Vagina (tissue), 2 donors: Measurements from ENCODE around the gene STK16. TPM values are rescaled to one million over a fixed set of nuclear protein-coding genes. Genes with fewer than 3 reads are reported as not detected.

Experiments
- DNase-seq, 2 donors: peaks; one replicate each; pipeline ENCODE4 v3.0.0-alpha.2; 2017; ENCODE audit errors: extremely low spot score in 2 of 2
- H3K27ac ChIP-seq: fragments of 200-600 bp; sonication (generic); one replicate; pipeline ENCODE4 v1.5.1; 2019
- H3K27me3 ChIP-seq: fragments of 200-600 bp; sonication (generic); one replicate; pipeline ENCODE4 v1.5.1; 2019
- H3K36me3 ChIP-seq, 2 donors: fragments of 200-600 bp; sonication (generic); one replicate each; pipeline ENCODE4 v1.5.1; 2017 to 2019
- H3K4me1 ChIP-seq: fragments of 200-600 bp; sonication (generic); one replicate; pipeline ENCODE4 v1.5.1; 2019
- H3K4me3 ChIP-seq, 2 donors: fragments of 200-600 bp; sonication (generic); 1 replicate in 1 of 2; 2 replicates in 1 of 2; pipeline ENCODE4 v1.5.1; 2016 to 2019
- H3K9me3 ChIP-seq: fragments of 200-600 bp; sonication (generic); one replicate; pipeline ENCODE4 v1.5.1; 2019
- POLR2A ChIP-seq, 2 donors: fragments of 450-650 bp; IDR thresholded peaks; one replicate each; pipeline ENCODE4 v1.6.1; 2017; ENCODE audit warnings: antibody characterized with exemption in 2 of 2, mild to moderate bottlenecking in 2 of 2, moderate library complexity in 2 of 2
- POLR2AphosphoS5 ChIP-seq, 2 donors: sonication (generic); formaldehyde crosslinking; IDR thresholded peaks; one replicate each; pipeline ENCODE4 v1.9.0; 2017; ENCODE audit warnings: antibody characterized with exemption in 2 of 2, mild to moderate bottlenecking in 2 of 2, low read depth in 1 of 2; ENCODE audit not compliant: insufficient read depth in 1 of 2
- intact Hi-C: fragments of 100-400 bp; cut with DNase I; formaldehyde crosslinking; loops from one replicate; pipeline ENCODE4 v1.15.1; 2023
- total RNA-seq: library from RNA; depleted of rRNA; stranded (reverse); fragments of >200 nt; gene quantifications from one replicate; pipeline ENCODE4 v1.2.3, GENCODE V29; 2016
- TF ChIP-seq, protein P1 (sequence below), 3 experiments: fragments of 450-650 bp in 2 of 3; fragments of 200-600 bp in 1 of 3; sonication (generic) in 1 of 3; IDR thresholded peaks; one replicate each; pipeline ENCODE4 v1.5.1; 2017 to 2019; ENCODE audit warnings: antibody characterized with exemption in 3 of 3, mild to moderate bottlenecking in 2 of 3, moderate library complexity in 2 of 3

The STK16 gene
- total RNA-seq, 1 donor from 2014 or later, result 12.8 TPM

DNA sequence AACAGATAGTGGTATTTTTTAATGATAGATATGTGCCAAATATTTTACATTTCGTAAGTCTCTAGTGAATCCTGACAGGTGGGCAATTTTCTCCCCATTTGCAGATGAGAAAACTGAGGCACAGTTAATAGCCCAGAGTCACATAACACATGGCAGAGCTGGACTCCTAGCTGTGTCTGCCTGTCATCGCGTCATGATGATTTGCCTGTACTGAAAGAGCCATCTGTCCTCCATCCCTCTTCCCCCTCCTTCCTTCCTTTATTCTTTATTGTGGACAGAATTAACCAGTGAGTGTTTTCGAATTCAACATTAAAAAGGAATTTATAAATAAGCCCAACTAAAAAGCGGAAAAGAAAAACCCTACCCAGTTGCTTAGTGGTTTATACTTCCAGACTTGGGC is 37.1 kb downstream of the STK16 start:
- peaks cover 0 to 43% of the 10 kb centered on the region in 2 donors for H3K36me3 ChIP-seq

GRCh38 chr2:219282943-219283581 is 37.8 kb downstream of the STK16 start:
- TF ChIP-seq POLR2A (IDR thresholded peaks at IDR 0.05) (no peak), POLR2AphosphoS5 (IDR thresholded peaks at IDR 0.05; ENCODE audit: insufficient read depth in 1 of 2, low read depth in 1 of 2) (no peak)
- TF ChIP-seq, protein P1, sequence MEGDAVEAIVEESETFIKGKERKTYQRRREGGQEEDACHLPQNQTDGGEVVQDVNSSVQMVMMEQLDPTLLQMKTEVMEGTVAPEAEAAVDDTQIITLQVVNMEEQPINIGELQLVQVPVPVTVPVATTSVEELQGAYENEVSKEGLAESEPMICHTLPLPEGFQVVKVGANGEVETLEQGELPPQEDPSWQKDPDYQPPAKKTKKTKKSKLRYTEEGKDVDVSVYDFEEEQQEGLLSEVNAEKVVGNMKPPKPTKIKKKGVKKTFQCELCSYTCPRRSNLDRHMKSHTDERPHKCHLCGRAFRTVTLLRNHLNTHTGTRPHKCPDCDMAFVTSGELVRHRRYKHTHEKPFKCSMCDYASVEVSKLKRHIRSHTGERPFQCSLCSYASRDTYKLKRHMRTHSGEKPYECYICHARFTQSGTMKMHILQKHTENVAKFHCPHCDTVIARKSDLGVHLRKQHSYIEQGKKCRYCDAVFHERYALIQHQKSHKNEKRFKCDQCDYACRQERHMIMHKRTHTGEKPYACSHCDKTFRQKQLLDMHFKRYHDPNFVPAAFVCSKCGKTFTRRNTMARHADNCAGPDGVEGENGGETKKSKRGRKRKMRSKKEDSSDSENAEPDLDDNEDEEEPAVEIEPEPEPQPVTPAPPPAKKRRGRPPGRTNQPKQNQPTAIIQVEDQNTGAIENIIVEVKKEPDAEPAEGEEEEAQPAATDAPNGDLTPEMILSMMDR (IDR thresholded peaks at IDR 0.05), result no peak
- no peak overlapping the region for H3K4me3 ChIP-seq
- H3K9me3 ChIP-seq, result no peaks in the 10 kb centered on the region
- peak overlapping the region; percentile 21 for H3K27ac ChIP-seq
- intact Hi-C loops, result no loop called here
- DNase-seq, result no peak
- H3K4me1 ChIP-seq, result peaks cover 61% of the 10 kb centered on the region
- no peaks in the 10 kb centered on the region for H3K27me3 ChIP-seq
- peaks cover 0 to 43% of the 10 kb centered on the region in 2 donors for H3K36me3 ChIP-seq

More for the DNA sequence above, 37.1 kb downstream of the STK16 start:
- intact Hi-C loops, result no loop called here
- H3K4me1 ChIP-seq, result peaks cover 67% of the 10 kb centered on the region
- no peak overlapping the region for H3K4me3 ChIP-seq
- no peak for DNase-seq
- no peaks in the 10 kb centered on the region for H3K9me3 ChIP-seq
- H3K27ac ChIP-seq, result no peak overlapping the region
- TF ChIP-seq POLR2A (IDR thresholded peaks at IDR 0.05) (no peak), POLR2AphosphoS5 (IDR thresholded peaks at IDR 0.05; ENCODE audit: insufficient read depth in 1 of 2, low read depth in 1 of 2) (no peak)
- TF ChIP-seq, protein P1 (IDR thresholded peaks at IDR 0.05), result no peak
- no peaks in the 10 kb centered on the region for H3K27me3 ChIP-seq

DNA sequence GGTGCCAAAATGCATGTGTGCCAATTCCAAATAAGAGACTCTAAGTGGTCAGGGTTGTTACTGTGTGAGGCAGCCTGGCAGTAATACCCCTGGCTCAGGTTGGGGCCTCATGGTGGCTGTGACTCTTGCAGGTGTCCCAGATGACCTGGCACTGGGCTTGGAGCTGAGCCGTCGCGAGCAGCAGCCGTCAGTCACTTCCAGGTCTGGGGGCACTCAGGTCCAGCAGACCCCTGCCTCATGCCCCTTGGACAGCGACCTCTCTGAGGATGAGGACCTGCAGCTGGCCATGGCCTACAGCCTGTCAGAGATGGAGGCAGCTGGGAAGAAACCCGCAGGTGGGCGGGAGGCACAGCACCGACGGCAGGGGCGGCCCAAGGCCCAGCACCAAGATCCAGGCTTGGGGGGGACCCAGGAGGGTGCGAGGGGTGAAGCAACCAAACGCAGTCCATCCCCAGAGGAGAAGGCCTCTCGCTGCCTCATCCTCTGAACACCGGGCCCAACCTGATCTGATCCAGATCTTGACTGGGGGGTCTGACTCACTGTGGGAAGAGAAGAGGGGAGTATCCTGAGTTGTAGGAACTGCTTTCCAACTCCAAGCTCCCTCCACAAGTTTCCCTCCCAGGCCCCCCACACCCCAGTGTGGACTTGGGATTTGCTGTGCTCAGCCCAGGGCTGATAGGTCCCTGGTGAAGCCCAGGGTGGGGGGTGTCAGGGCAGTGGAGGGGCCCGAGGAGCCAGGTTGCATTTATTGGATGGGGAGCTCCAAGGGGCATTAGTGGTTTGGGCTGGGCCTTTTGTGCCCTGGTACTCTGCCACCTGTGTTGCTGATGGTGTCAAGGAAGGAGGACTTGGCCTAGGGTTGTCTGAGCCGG is 39.5 kb downstream of the STK16 start:
- Histone ChIP-seq H3K4me1 (peaks cover 64% of the 10 kb centered on the region), H3K27ac (peak overlapping the region; percentile 85)

DNA sequence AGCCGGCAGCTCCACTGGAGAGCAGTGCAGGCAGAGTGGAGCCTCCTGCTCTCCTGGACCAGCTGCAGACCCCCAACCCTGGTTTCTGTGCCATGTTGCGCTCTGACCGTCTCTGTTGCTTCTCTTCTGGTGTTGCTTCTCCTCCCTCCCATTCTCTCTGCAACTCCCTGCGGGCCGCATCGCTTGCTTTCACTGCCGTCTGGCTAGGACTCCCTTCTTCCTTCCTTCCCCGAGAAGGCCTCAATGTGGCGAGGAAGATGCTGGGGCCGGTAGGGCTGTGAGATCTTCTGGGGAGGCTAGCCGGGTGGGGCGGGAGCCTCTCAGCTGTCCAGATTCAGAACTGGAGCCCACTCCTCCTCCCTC is 40.1 kb downstream of the STK16 start:
- no peaks in the 10 kb centered on the region for H3K27me3 ChIP-seq
- peaks cover 64% of the 10 kb centered on the region for H3K4me1 ChIP-seq
- peaks cover 0 to 43% of the 10 kb centered on the region in 2 donors for H3K36me3 ChIP-seq
- H3K27ac ChIP-seq, result peak overlapping the region; percentile 85
- intact Hi-C loops, result no loop called here
- H3K9me3 ChIP-seq, result no peaks in the 10 kb centered on the region
- no peak overlapping the region for H3K4me3 ChIP-seq
- no peak for TF ChIP-seq POLR2A (IDR thresholded peaks at IDR 0.05)
- TF ChIP-seq, protein P1 (IDR thresholded peaks at IDR 0.05), result no peak
- TF ChIP-seq POLR2AphosphoS5 (IDR thresholded peaks at IDR 0.05; ENCODE audit: insufficient read depth in 1 of 2, low read depth in 1 of 2), result no peak
- DNase-seq, result no peak

More for the DNA sequence above, 39.5 kb downstream of the STK16 start:
- TF ChIP-seq, protein P1 (IDR thresholded peaks at IDR 0.05), result no peak
- TF ChIP-seq POLR2A (IDR thresholded peaks at IDR 0.05), result no peak
- no peak for TF ChIP-seq POLR2AphosphoS5 (IDR thresholded peaks at IDR 0.05; ENCODE audit: insufficient read depth in 1 of 2, low read depth in 1 of 2)
- Histone ChIP-seq H3K4me3 (no peak overlapping the region), H3K27me3 (no peaks in the 10 kb centered on the region), H3K9me3 (no peaks in the 10 kb centered on the region), H3K36me3 (peaks cover 0 to 43% of the 10 kb centered on the region in 2 donors)
- DNase-seq, result no peak
- intact Hi-C loops, result no loop called here
